NCI-H128 (cell line): ENCODE measurements around the gene GLRX3.

Experiments
- DNase-seq: peaks from one replicate; lab custom pipeline; 2025; ENCODE audit not compliant: unreplicated experiment; lab: John Stamatoyannopoulos, UW

GLRX3 gene

GRCh38 chr10:130203626-130204025, 67.4 kb downstream of the GLRX3 start:
- no peak for DNase-seq

GRCh38 chr10:130206216-130206737, 70.1 kb downstream of the GLRX3 start:
- no peak for DNase-seq

GRCh38 chr10:130207205-130207604, 71.0 kb downstream of the GLRX3 start:
- no peak for DNase-seq

GRCh38 chr10:130208807-130209206, 72.6 kb downstream of the GLRX3 start:
- no peak for DNase-seq

GRCh38 chr10:130212746-130213145, 76.6 kb downstream of the GLRX3 start:
- DNase-seq = no peak

- DNase-seq = no peak
Observed at GRCh38 chr10:130213286-130214080, 77.3 kb downstream of the GLRX3 start.

- no peak for DNase-seq
Observed at GRCh38 chr10:130214431-130214830, 78.2 kb downstream of the GLRX3 start.

GRCh38 chr10:130215151-130215930, 79.2 kb downstream of the GLRX3 start:
- DNase-seq = no peak

- no peak for DNase-seq
Observed at GRCh38 chr10:130215931-130216231, 79.7 kb downstream of the GLRX3 start.

- DNase-seq = no peak
Observed at GRCh38 chr10:130218181-130218641, 82.0 kb downstream of the GLRX3 start.

GRCh38 chr10:130218936-130219335, 82.7 kb downstream of the GLRX3 start:
- DNase-seq = no peak

GRCh38 chr10:130220251-130221185, 84.3 kb downstream of the GLRX3 start:
- no peak for DNase-seq

GRCh38 chr10:130221456-130222375, 85.5 kb downstream of the GLRX3 start:
- no peak for DNase-seq

- DNase-seq = no peak
Observed at GRCh38 chr10:130222381-130222780, 86.2 kb downstream of the GLRX3 start.

- DNase-seq = no peak
Observed at GRCh38 chr10:130224228-130224627, 88.0 kb downstream of the GLRX3 start.

- no peak for DNase-seq
Observed at GRCh38 chr10:130226012-130226411, 89.8 kb downstream of the GLRX3 start.

- DNase-seq = no peak
Observed at GRCh38 chr10:130227883-130228282, 91.7 kb downstream of the GLRX3 start.
